ENCODE data around the gene TSPAN4. TPM values are rescaled to one million over a fixed set of nuclear protein-coding genes. Genes with fewer than 3 reads are reported as not detected.

TSPAN4 gene
- total and polyA plus RNA-seq, 2 of the 13 experiments (the other 11 are each of a cell fraction or from before 2014, with no cell fraction given) = 31.7 to 68.3 TPM

- TF ChIP-seq NRL (CRISPR knock-in tag; IDR thresholded peaks at IDR 0.05; ENCODE audit: borderline replicate concordance) = no peak
- TF ChIP-seq RNF2 (conservative IDR thresholded peaks at IDR 0.05; ENCODE audit: low read depth) = peak; percentile 67; the same call in 1 of the 2 replicates
- TF ChIP-seq ZFP90 (CRISPR knock-in tag; IDR thresholded peaks at IDR 0.05; ENCODE audit: borderline replicate concordance) = no peak; the same call in 1 of the 2 replicates
- no peak for TF ChIP-seq RFX3 (CRISPR knock-in tag; IDR thresholded peaks at IDR 0.05)
- peak; percentile 41; the same call in 1 of the 2 replicates for TF ChIP-seq ZNF788 (CRISPR knock-in tag; IDR thresholded peaks at IDR 0.05; ENCODE audit: borderline replicate concordance)
- 0 out of 2 replicates have a peak, but pooled peaks have one; percentile 27 for TF ChIP-seq ZNF121 (CRISPR knock-in tag; IDR thresholded peaks at IDR 0.05)
- no peak for TF ChIP-seq TEAD3 (CRISPR knock-in tag; optimal IDR thresholded peaks at IDR 0.05; ENCODE audit: borderline replicate concordance)
- TF ChIP-seq, protein P1, sequence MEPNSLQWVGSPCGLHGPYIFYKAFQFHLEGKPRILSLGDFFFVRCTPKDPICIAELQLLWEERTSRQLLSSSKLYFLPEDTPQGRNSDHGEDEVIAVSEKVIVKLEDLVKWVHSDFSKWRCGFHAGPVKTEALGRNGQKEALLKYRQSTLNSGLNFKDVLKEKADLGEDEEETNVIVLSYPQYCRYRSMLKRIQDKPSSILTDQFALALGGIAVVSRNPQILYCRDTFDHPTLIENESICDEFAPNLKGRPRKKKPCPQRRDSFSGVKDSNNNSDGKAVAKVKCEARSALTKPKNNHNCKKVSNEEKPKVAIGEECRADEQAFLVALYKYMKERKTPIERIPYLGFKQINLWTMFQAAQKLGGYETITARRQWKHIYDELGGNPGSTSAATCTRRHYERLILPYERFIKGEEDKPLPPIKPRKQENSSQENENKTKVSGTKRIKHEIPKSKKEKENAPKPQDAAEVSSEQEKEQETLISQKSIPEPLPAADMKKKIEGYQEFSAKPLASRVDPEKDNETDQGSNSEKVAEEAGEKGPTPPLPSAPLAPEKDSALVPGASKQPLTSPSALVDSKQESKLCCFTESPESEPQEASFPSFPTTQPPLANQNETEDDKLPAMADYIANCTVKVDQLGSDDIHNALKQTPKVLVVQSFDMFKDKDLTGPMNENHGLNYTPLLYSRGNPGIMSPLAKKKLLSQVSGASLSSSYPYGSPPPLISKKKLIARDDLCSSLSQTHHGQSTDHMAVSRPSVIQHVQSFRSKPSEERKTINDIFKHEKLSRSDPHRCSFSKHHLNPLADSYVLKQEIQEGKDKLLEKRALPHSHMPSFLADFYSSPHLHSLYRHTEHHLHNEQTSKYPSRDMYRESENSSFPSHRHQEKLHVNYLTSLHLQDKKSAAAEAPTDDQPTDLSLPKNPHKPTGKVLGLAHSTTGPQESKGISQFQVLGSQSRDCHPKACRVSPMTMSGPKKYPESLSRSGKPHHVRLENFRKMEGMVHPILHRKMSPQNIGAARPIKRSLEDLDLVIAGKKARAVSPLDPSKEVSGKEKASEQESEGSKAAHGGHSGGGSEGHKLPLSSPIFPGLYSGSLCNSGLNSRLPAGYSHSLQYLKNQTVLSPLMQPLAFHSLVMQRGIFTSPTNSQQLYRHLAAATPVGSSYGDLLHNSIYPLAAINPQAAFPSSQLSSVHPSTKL (CRISPR knock-in tag; IDR thresholded peaks at IDR 0.05) = no peak
- no peak for TF ChIP-seq ZNF44 (CRISPR knock-in tag; IDR thresholded peaks at IDR 0.05)
- no peak for TF ChIP-seq ZBTB37 (CRISPR knock-in tag; IDR thresholded peaks at IDR 0.05)
- peak in 1 of 2 experiments; percentile 59; a peak in 2 of 4 replicates for TF ChIP-seq KLF16 (CRISPR knock-in tag; IDR thresholded peaks at IDR 0.05)
- TF ChIP-seq RCOR2 (CRISPR knock-in tag; IDR thresholded peaks at IDR 0.05) = no peak
- TF ChIP-seq PRDM4 (CRISPR knock-in tag; IDR thresholded peaks at IDR 0.05; ENCODE audit: borderline replicate concordance) = no peak
- TF ChIP-seq RARA (CRISPR knock-in tag; IDR thresholded peaks at IDR 0.05) = no peak
- TF ChIP-seq ATAD3A (CRISPR knock-in tag; IDR thresholded peaks at IDR 0.05) = no peak
- TF ChIP-seq NBN (conservative IDR thresholded peaks at IDR 0.05) = no peak
- TF ChIP-seq EEA1 (CRISPR knock-in tag; IDR thresholded peaks at IDR 0.05; ENCODE audit: borderline replicate concordance) = no peak
- 0 out of 2 replicates have a peak, but pooled peaks have one; percentile 42 for TF ChIP-seq SATB2 (CRISPR knock-in tag; IDR thresholded peaks at IDR 0.05)
- no peak for TF ChIP-seq TFAP4 (IDR thresholded peaks at IDR 0.05; ENCODE audit: borderline replicate concordance, low read depth)
- no peak for TF ChIP-seq RFXANK (CRISPR knock-in tag; IDR thresholded peaks at IDR 0.05)
- TF ChIP-seq KDM1A (CRISPR knock-in tag; IDR thresholded peaks at IDR 0.05) = no peak
- TF ChIP-seq ZNF7 (CRISPR knock-in tag; IDR thresholded peaks at IDR 0.05) = no peak
- peak; percentile 65; the same call in 1 of the 2 replicates for TF ChIP-seq ZNF83 (CRISPR knock-in tag; IDR thresholded peaks at IDR 0.05; ENCODE audit: borderline replicate concordance)
- no peak for TF ChIP-seq SNRNP70 (IDR thresholded peaks at IDR 0.05; ENCODE audit: low read depth, low read length)
Observed at GRCh38 chr11:842370-843002, at the start of gene TSPAN4, which contains the start of gene POLR2L (continued).
